SHP77 treated with DMSO at 0.1 percent for 48 hours (cell line): ENCODE results near the gene SPATA6L.
"Not testable (repeated sequence)": the region's sequence is repeated elsewhere in the genome, so short reads cannot be mapped to it uniquely, and the experiment has no call there.

Experiments
- DNase-seq: peaks from one replicate; lab custom pipeline; 2025; lab: John Stamatoyannopoulos, UW

The SPATA6L gene

DNA sequence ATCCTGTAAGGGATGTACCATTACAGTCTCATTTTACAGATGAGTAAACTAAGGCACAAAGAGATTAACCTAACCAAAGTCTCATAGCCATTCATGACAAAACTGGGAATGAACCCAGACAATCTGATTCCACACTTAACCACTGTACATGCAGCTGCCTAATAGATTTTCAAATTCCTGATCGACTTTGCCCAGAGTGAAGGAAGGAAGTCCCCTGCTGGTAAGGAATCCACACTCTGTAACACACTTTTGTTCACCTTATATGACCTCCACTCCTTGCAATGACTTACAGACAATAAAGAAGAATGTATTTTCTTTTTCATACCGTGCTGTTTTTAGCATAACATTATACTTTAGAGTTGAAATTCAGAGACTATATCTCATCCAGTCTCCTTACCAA, 35.4 kb downstream of the SPATA6L start:
- no peak for DNase-seq

DNA sequence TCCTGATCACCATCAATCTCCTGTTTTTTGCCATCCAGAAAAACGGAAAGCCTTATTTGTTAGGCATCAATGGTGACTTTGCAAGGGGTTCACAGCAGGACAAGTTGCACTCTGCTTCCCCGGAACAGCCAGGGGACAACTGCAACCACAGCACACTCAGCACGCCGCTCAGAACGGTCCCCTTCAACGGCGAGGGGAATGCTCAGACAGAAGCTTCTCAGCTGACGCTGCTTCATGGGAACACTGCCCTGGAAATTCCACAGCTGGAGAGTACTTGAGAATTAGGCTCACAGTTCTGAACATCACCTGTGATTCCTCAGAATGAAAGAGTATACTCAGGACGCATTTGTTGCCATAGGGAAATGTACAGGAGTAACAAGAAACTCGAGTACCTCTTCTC, 44.3 kb downstream of the SPATA6L start:
- DNase-seq, result no peak

DNA sequence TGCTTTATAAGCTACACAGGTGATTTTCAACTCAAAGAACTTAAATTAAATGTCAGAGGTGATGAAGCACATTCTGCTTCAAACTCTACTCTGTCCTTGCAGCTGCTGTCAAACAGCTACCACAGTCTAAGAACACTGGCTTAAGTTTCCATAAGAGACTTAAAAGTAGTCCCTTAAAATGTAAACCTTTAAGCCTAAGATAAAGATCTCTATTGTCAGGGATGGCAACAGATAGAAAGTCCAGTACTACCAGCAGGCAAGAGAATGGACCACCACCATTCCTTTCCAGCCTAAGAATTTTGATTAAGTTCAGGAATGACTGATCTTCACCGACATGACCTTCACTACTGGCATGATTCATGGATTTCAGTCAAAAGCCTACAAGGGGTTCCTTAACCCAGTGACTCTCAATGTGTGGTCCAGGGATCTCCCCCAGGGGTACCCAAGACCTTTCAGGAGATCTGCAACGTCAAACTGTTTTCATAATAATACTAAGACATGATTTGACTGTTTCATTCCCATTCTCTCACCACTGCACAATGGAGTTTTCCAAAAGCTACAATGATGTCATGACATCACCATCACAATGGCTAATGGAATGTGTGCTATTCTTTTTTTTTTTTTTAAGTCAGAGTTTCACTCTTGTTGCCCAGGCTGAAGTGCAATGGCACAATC, 45.3 kb downstream of the SPATA6L start:
- DNase-seq, result no peak

DNA sequence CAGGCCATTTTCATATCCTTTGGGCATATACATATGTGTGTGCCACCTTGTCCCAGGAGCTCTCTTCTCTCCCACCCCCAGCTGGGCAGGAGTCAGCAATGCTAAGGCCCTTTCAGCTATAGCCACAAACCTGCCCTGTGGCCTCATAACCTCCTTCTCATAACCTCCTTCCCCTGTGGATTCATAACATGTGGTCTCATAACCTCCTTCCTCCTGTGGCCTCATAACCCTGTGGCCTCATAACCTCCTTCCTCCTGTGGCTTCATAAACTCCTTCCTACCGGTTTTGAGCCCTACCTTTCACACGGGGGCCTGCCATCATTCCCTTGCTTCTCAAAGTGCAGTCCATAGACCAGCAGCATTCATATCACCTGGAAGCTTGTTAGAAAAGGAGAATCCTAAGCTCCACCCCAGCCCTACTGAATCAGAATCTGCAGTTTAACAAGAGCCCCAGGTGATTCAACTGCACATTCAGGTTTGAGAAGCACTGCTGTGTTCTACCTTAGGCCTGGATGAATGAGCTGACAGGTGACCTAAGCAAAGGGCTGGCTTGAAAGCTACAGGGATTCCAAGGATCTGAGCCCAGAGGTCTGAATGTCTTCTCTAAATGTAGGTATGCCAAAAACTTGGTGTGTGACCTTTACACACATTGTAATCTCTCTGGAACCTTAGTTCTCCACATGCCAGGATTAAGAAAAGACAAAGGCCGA, 46.1 kb downstream of the SPATA6L start:
- no peak for DNase-seq

- no peak for DNase-seq
These were observed 47.6 kb downstream of the SPATA6L start for GRCh38 chr9:4618700-4619099.

DNA sequence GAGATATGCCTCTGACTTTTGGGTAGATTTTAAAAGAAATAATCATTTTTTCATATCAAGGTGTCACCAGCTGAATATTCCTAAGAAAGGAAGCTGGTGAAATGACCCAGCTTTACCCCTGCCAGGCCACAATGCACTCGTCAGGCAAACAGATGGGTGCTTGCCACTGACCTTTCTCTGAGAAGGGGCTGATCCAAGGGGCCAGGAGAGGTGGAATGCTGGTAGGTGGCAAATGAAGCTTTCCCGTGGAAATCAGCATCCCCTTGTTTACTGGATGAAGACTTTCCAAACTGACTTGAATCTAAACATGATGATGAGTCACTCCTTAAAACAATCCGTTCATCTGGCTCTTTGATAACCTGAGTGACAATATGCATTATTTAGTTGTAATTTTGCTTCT, 48.5 kb downstream of the SPATA6L start:
- DNase-seq, result no peak

GRCh38 chr9:4615778-4616177, 50.5 kb downstream of the SPATA6L start:
- no peak for DNase-seq

GRCh38 chr9:4615251-4615650, 51.0 kb downstream of the SPATA6L start:
- DNase-seq, result no peak

DNA sequence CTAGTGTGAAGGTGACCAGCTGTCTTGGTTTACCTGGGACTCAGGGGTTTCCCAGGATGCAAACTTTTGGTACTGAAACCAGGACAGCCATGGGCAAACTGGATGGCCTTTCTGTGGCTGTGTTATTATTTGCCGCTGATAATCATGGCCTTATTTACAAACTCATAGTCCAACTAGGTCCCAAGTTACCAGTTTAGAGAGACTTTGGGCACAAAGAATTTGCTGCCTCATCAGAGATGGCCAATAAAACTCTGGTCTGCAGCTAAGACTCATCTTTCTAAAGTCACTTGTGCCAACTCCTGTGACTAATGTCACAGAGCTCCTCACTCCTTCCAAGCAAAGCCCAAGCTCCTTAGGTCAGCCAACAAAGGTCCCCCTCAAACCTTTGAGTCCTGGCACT, 51.7 kb downstream of the SPATA6L start:
- no peak for DNase-seq

- DNase-seq, result not testable (repeated sequence)
These were observed 60.2 kb downstream of the SPATA6L start for GRCh38 chr9:4606033-4606432.

DNA sequence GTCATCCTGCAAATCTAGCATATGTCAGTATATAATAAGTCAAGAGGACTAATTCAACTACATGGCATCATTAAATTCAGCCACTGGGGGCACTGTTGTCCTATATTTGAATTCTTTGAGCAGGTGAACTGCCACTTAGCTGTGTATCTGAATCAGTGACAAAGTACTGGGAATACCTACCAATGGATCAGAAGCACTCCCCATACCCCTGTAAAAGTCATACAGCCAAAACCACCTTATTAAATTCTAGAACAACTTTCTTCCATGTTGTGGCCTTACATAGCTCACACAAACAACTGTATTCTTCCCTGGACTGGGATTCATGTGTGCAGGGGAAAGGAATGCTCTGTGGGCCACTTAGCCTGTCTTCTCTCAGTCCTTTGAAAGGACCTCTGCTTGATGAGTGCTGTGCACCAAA, 61.6 kb downstream of the SPATA6L start:
- DNase-seq, result peak; percentile 4

GRCh38 chr9:4603830-4604229, 62.5 kb downstream of the SPATA6L start:
- DNase-seq, result no peak

GRCh38 chr9:4600368-4600767, 65.9 kb downstream of the SPATA6L start:
- no peak for DNase-seq

- no peak for DNase-seq
These were observed 69.9 kb downstream of the SPATA6L start for GRCh38 chr9:4596165-4596922.

GRCh38 chr9:4594994-4595393, 71.3 kb downstream of the SPATA6L start:
- DNase-seq, result no peak

GRCh38 chr9:4594545-4594944, 71.7 kb downstream of the SPATA6L start:
- no peak for DNase-seq

DNA sequence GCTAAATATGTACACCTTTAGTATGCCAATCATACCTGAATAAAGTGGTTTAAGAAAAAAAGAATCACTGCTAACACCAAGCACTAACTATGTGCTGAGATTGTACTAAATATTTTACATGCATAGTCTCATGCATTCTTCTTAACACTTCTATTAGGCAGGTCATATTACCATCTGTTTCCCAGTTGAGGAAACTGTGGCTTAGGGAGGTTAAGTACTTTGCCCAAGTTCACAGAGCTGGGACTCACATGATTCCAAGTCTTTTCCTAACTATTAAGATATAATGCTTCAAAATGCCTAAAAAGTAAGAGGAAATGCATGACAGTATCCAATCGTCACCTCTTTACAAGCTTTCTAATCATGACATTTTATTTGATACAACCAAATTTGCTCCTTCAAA, 73.4 kb downstream of the SPATA6L start:
- no peak for DNase-seq

DNA sequence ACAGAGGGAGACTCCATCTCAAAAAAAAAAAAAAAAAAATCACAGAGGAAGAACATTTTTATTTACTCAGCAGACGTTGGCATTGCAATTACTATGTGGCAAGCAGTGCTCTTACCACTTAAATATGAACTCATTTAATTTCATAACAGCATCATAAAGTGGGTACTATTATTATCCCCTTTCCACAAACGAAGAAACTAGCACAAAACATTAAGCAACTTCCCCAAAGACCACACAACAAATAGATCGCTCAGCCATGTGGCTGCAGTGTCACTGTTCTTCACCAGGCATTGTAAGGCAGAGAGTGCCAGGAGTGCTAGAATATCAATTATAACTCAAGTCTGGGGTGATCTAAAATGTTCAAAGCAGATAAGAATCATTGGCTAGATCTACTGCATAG, 74.0 kb downstream of the SPATA6L start:
- no peak for DNase-seq

DNA sequence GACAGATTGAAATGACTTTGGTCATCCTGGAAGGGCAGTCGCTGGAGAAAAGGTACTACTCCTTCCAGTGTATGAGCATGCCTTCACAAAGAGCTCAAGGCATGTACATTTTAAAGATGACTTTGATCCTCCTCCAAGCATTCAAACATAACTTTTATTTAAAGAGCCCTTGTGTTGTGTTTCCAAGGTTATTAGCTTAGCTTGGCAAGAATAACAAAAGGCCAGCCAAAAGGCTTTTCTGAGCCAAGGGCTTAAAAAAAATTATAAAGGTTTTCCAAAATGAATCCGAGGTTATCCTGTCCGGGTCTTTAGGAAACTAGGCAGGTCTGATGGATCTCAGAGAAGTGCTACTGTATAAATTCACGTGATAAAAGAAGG, 75.2 kb downstream of the SPATA6L start:
- no peak for DNase-seq

DNA sequence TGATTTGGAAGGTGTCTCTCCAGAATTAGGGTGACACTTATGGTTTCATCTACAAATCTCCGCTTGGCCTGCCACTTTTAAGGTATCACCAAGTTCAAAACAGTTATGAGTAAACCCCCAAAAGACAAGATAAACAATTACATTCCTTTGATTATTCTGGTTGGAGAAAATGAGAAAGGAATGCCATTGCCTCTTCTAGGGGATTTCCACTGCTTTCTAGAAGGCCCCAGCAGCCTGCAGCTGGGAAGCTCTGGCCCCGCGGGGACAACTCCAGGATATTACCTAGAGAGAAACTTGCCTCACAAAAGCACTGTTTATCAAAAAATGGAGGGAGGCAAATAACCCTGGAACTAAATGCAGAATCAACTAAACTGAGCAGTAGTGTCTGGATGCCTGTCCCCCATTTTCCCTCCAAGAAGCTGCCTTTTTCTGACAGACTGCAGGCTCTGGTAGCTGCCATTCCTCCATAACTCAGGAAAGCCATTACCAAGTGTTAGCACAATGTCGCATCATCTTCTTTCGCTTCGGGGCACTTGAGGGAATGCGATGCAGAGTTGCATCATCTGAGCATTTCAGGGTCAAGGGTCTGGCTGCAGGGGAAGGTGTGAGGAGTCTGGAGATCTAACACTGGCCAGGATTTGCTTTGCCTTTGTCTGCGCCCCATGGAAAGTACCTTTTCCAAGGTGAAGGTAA, 75.7 kb downstream of the SPATA6L start:
- no peak for DNase-seq

GRCh38 chr9:4588721-4589120, 77.6 kb downstream of the SPATA6L start:
- no peak for DNase-seq

DNA sequence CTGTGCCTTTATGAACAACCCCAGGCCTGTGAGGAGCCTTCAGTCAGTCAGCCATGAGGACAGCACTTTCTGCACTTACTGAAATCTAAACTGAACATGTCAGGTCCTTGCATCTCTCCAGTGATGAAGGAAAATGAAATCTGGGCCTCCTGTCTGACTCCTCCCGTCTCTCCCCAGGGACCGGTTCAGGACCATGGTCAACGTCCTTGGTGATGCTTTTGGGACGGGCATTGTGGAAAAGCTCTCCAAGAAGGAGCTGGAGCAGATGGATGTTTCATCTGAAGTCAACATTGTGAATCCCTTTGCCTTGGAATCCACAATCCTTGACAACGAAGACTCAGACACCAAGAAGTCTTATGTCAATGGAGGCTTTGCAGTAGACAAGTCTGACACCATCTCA, 81.1 kb downstream of the SPATA6L start:
- no peak for DNase-seq

- DNase-seq, result no peak
These were observed 81.6 kb downstream of the SPATA6L start for GRCh38 chr9:4584636-4585035.
